Mesothelial cell of epicardium (in vitro differentiated cells): ENCODE data around the gene TOMM7. TPM values are rescaled to one million over a fixed set of nuclear protein-coding genes. Genes with fewer than 3 reads are reported as not detected.
"Not testable (repeated sequence)": the region's sequence is repeated elsewhere in the genome, so short reads cannot be mapped to it uniquely, and the experiment has no call there.

Source experiments
- DNase-seq, 2 experiments: peaks; one replicate each; pipeline ENCODE4 v3.0.0; 2021; ENCODE audit warnings: low spot score in 2 of 2; ENCODE audit not compliant: unreplicated experiment in 2 of 2
- H3K27ac Mint-ChIP-seq: 2 replicates; pipeline ENCODE4 v1.8.0; 2021; ENCODE audit warnings: mixed read lengths
- H3K27me3 Mint-ChIP-seq: 2 replicates; pipeline ENCODE4 v1.8.0; 2021; ENCODE audit warnings: low read depth, mixed read lengths
- H3K36me3 Mint-ChIP-seq: 2 replicates; pipeline ENCODE4 v1.8.0; 2021; ENCODE audit warnings: mixed read lengths
- H3K4me1 Mint-ChIP-seq: 2 replicates; pipeline ENCODE4 v1.8.0; 2021; ENCODE audit warnings: mixed read lengths
- H3K4me3 Mint-ChIP-seq: 2 replicates; pipeline ENCODE4 v1.8.0; 2021; ENCODE audit warnings: mild to moderate bottlenecking, moderate library complexity, mixed read lengths
- H3K9me3 Mint-ChIP-seq: 2 replicates; pipeline ENCODE4 v1.8.0; 2021; ENCODE audit warnings: mixed read lengths
- total RNA-seq: library from RNA; stranded (reverse); gene quantifications from 3 replicates; pipeline ENCODE4 v1.2.1, GENCODE V29; 2021
- TF ChIP-seq, protein P1 (sequence below): fragments of 200-600 bp; sonication (generic); IDR thresholded peaks from one replicate; pipeline ENCODE4 v1.5.0; 2021; ENCODE audit warnings: antibody characterized with exemption; ENCODE audit not compliant: unreplicated experiment

TOMM7 gene
- total RNA-seq, 1 donor from 2014 or later, result 179 TPM

DNA sequence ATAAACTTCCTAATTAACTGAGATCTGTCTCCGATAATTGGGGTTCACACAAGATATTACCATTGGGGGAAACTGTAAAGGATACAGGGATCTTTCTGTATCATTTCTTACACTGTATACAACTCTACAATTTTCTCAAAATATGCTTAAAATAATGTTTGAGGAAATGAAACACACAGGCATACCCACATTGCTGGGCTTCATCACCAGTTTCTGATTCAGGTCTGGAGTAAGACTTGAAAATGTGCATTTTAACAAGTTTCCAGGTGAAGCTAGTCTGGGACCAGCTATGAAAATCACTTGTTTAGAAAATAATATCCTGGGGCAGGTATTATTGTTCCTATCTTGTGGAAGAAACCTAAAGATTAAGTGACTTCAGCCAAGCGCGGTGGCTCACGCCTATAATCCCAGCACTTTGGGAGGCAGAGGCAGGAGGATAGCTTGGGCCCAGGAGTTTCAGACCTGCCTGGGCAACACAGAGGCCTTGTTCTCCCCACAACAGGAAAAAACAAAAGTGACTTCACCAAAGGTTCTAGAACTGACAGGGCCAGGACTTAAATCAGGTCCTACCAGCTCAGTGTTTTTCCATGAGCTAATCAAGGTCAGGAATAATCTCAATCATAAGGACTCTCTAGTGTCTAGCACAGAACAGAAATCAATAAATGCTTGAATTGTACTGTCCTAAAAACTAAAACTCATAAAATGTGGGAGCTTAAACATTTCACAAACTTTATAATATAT lies 12.6 kb downstream of the TOMM7 start:
- TF ChIP-seq, protein P1, sequence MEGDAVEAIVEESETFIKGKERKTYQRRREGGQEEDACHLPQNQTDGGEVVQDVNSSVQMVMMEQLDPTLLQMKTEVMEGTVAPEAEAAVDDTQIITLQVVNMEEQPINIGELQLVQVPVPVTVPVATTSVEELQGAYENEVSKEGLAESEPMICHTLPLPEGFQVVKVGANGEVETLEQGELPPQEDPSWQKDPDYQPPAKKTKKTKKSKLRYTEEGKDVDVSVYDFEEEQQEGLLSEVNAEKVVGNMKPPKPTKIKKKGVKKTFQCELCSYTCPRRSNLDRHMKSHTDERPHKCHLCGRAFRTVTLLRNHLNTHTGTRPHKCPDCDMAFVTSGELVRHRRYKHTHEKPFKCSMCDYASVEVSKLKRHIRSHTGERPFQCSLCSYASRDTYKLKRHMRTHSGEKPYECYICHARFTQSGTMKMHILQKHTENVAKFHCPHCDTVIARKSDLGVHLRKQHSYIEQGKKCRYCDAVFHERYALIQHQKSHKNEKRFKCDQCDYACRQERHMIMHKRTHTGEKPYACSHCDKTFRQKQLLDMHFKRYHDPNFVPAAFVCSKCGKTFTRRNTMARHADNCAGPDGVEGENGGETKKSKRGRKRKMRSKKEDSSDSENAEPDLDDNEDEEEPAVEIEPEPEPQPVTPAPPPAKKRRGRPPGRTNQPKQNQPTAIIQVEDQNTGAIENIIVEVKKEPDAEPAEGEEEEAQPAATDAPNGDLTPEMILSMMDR, result no peak
- no peak overlapping the region for H3K4me3 Mint-ChIP-seq

GRCh38 chr7:22808140-22808539 lies 14.5 kb downstream of the TOMM7 start:
- H3K27ac Mint-ChIP-seq, result no peak overlapping the region
- H3K4me1 Mint-ChIP-seq, result no peaks in the 10 kb centered on the region
- peaks cover under 1% of the 10 kb centered on the region for H3K9me3 Mint-ChIP-seq
- TF ChIP-seq, protein P1, result no peak
- peaks cover 6% of the 10 kb centered on the region for H3K27me3 Mint-ChIP-seq
- peaks cover 3% of the 10 kb centered on the region for H3K36me3 Mint-ChIP-seq
- no peak for DNase-seq
- H3K4me3 Mint-ChIP-seq, result no peak overlapping the region

More for the DNA sequence above, 12.6 kb downstream of the TOMM7 start:
- DNase-seq, result no peak
- Mint-ChIP-seq H3K36me3 (peaks cover 10% of the 10 kb centered on the region), H3K9me3 (no peaks in the 10 kb centered on the region), H3K27ac (no peak overlapping the region), H3K4me1 (no peaks in the 10 kb centered on the region), H3K27me3 (peaks cover 6% of the 10 kb centered on the region)

GRCh38 chr7:22806752-22807151 lies 15.9 kb downstream of the TOMM7 start:
- Mint-ChIP-seq H3K36me3 (no peaks in the 10 kb centered on the region), H3K9me3 (peaks cover 8% of the 10 kb centered on the region), H3K27me3 (peaks cover 6% of the 10 kb centered on the region), H3K4me1 (no peaks in the 10 kb centered on the region), H3K4me3 (no peak overlapping the region), H3K27ac (no peak overlapping the region)
- no peak for DNase-seq
- TF ChIP-seq, protein P1, result no peak

DNA sequence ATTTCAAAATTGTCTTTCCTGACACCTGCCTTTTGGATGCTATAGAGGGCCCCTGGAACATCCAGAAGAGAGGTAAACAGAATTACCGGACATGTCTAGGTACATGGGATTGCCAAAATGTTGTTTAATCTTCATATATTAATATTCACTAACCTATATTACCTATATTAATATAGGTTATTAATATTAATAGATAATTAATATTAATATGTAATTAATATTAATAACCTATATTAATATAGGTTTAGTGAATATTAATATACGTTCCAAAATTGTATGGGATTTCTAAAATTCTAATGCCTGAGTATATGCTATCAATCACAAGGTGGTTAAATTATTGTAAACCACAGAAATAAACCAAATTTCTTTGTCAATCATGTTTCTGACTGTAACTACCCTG lies 17.4 kb downstream of the TOMM7 start:
- Mint-ChIP-seq H3K4me3 (no peak overlapping the region), H3K9me3 (peaks cover 8% of the 10 kb centered on the region), H3K4me1 (no peaks in the 10 kb centered on the region), H3K27me3 (peaks cover 6% of the 10 kb centered on the region), H3K36me3 (no peaks in the 10 kb centered on the region), H3K27ac (no peak overlapping the region)
- no peak for DNase-seq
- TF ChIP-seq, protein P1, result no peak

- DNase-seq, H3K27ac Mint-ChIP-seq, H3K27me3 Mint-ChIP-seq, H3K4me1 Mint-ChIP-seq, H3K36me3 Mint-ChIP-seq, H3K4me3 Mint-ChIP-seq: not testable (repeated sequence)
- H3K9me3 Mint-ChIP-seq, result peaks cover 15% of the 10 kb centered on the region
These were observed 19.8 kb downstream of the TOMM7 start for GRCh38 chr7:22802831-22803230.

DNA sequence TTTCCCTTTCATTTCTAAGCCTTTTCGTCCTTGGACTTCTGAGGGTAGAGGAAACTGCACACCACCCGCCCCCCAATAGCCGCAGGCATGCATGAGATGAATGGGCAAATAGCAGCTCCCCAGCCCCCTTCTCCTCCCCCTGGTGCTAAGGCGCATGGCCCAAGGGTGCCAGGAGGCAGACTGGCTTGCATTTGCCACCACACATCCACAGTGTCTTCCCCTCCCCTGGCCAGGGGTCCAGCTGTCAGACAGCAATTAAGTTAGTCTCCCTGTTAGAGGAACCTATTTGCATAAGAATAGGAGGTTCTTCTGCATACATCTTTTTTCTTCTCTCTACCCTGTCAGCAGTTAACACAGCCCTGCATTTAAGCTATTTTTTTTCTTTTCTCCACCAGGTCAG lies 20.2 kb downstream of the TOMM7 start:
- no peak for DNase-seq
- TF ChIP-seq, protein P1, result no peak
- Mint-ChIP-seq H3K36me3 (no peaks in the 10 kb centered on the region), H3K27me3 (no peaks in the 10 kb centered on the region), H3K4me1 (no peaks in the 10 kb centered on the region), H3K4me3 (no peak overlapping the region), H3K27ac (no peak overlapping the region), H3K9me3 (peaks cover 15% of the 10 kb centered on the region)
